ENCODE measurements around the gene LGI2.

Gene LGI2

GRCh38 chr4:24956763-24957162 lies 74.0 kb downstream of the LGI2 start:
- no peak overlapping the region for H2BK120ac ChIP-seq (ENCODE audit: low read depth, low read length)
- no peak overlapping the region for H3K14ac ChIP-seq (ENCODE audit: low read length in 2 of 2)
- H2BK5ac ChIP-seq (ENCODE audit: low read depth, low read length, poor library complexity, severe bottlenecking) = no peak overlapping the region
- no peaks in the 10 kb centered on the region for H3K36me3 ChIP-seq (ENCODE audit: control insufficient read depth in 1 of 2, insufficient read depth in 2 of 2, low read depth in 1 of 2, low read length in 2 of 2)
- no peak for DNase-seq
- no peak overlapping the region for H3K27ac ChIP-seq (ENCODE audit: low read length, poor library complexity, severe bottlenecking)
- H3K9me3 ChIP-seq (ENCODE audit: control insufficient read depth, low read length) = peaks cover 12% of the 10 kb centered on the region
- no peak overlapping the region for H3K4ac ChIP-seq (ENCODE audit: low read depth in 1 of 2, low read length in 2 of 2)
- no peaks in the 10 kb centered on the region for H3K4me1 ChIP-seq (ENCODE audit: control insufficient read depth, insufficient read depth, low read depth, low read length)
- peaks cover 0 to 3% of the 10 kb centered on the region in 2 experiments for H3K27me3 ChIP-seq (ENCODE audit: control insufficient read depth in 1 of 2, insufficient read depth in 1 of 2, low read length in 2 of 2)
- H3K18ac ChIP-seq (ENCODE audit: low read depth in 1 of 2, low read length in 2 of 2) = no peak overlapping the region
- 93% methylated on average over 2 of the region's 2 CpGs for WGBS
- no peak overlapping the region for H4K91ac ChIP-seq (ENCODE audit: low read length)
- H3K9ac ChIP-seq (ENCODE audit: low read length) = no peak overlapping the region
- no peak overlapping the region for H2BK12ac ChIP-seq (ENCODE audit: low read length in 2 of 2)
- H2BK15ac ChIP-seq (ENCODE audit: low read depth, poor library complexity, severe bottlenecking) = no peak overlapping the region
- no peak overlapping the region for H2AFZ ChIP-seq (ENCODE audit: low read depth, low read length)
- H3K4me3 ChIP-seq (ENCODE audit: insufficient read depth in 1 of 2, low read depth in 1 of 2, low read length in 2 of 2) = no peak overlapping the region
- no peak overlapping the region for H3K23ac ChIP-seq (ENCODE audit: low read length in 2 of 2)
- H3K4me2 ChIP-seq (ENCODE audit: low read length, poor library complexity, severe bottlenecking) = no peak overlapping the region
- H2AK5ac ChIP-seq (ENCODE audit: low read length, severe bottlenecking) = no peak overlapping the region
- no peaks in the 10 kb centered on the region for H3K79me1 ChIP-seq (replicated peaks; ENCODE audit: low read length, poor library complexity, severe bottlenecking)
- no peak overlapping the region for H4K8ac ChIP-seq (ENCODE audit: low read length)

- Histone ChIP-seq H2BK5ac (ENCODE audit: low read depth, low read length, poor library complexity, severe bottlenecking) (no peak overlapping the region), H3K36me3 (ENCODE audit: control insufficient read depth in 1 of 2, insufficient read depth in 2 of 2, low read depth in 1 of 2, low read length in 2 of 2) (no peaks in the 10 kb centered on the region), H3K23ac (ENCODE audit: low read length in 2 of 2) (no peak overlapping the region), H4K91ac (ENCODE audit: low read length) (no peak overlapping the region), H3K4me3 (ENCODE audit: insufficient read depth in 1 of 2, low read depth in 1 of 2, low read length in 2 of 2) (no peak overlapping the region), H3K9ac (ENCODE audit: low read length) (no peak overlapping the region), H2BK12ac (ENCODE audit: low read length in 2 of 2) (no peak overlapping the region), H3K4ac (ENCODE audit: low read depth in 1 of 2, low read length in 2 of 2) (no peak overlapping the region), H2AK5ac (ENCODE audit: low read length, severe bottlenecking) (no peak overlapping the region), H2BK15ac (ENCODE audit: low read depth, poor library complexity, severe bottlenecking) (no peak overlapping the region), H3K27me3 (ENCODE audit: control insufficient read depth in 1 of 2, insufficient read depth in 1 of 2, low read length in 2 of 2) (peaks cover under 1 to 10% of the 10 kb centered on the region in 2 experiments), H2BK120ac (ENCODE audit: low read depth, low read length) (no peak overlapping the region), H4K8ac (ENCODE audit: low read length) (no peak overlapping the region), H3K14ac (ENCODE audit: low read length in 2 of 2) (no peak overlapping the region), H3K27ac (ENCODE audit: low read length, poor library complexity, severe bottlenecking) (no peak overlapping the region), H3K4me1 (ENCODE audit: control insufficient read depth, insufficient read depth, low read depth, low read length) (no peaks in the 10 kb centered on the region), H3K4me2 (ENCODE audit: low read length, poor library complexity, severe bottlenecking) (no peak overlapping the region), H2AFZ (ENCODE audit: low read depth, low read length) (no peak overlapping the region), H3K79me1 (replicated peaks; ENCODE audit: low read length, poor library complexity, severe bottlenecking) (no peaks in the 10 kb centered on the region), H3K9me3 (ENCODE audit: control insufficient read depth, low read length) (peaks cover 12% of the 10 kb centered on the region), H3K18ac (ENCODE audit: low read depth in 1 of 2, low read length in 2 of 2) (no peak overlapping the region)
- DNase-seq = no peak
- 93% methylated on average over 2 of the region's 2 CpGs for WGBS
Measured at GRCh38 chr4:24956091-24956490, 74.7 kb downstream of the LGI2 start.

GRCh38 chr4:24952667-24953066 lies 78.1 kb downstream of the LGI2 start:
- H3K36me3 ChIP-seq (ENCODE audit: control insufficient read depth in 1 of 2, insufficient read depth in 2 of 2, low read depth in 1 of 2, low read length in 2 of 2) = no peaks in the 10 kb centered on the region
- H3K4me2 ChIP-seq (ENCODE audit: low read length, poor library complexity, severe bottlenecking) = no peak overlapping the region
- no peaks in the 10 kb centered on the region for H3K4me1 ChIP-seq (ENCODE audit: control insufficient read depth, insufficient read depth, low read depth, low read length)
- H4K91ac ChIP-seq (ENCODE audit: low read length) = no peak overlapping the region
- no peak overlapping the region for H2AFZ ChIP-seq (ENCODE audit: low read depth, low read length)
- H3K9ac ChIP-seq (ENCODE audit: low read length) = no peak overlapping the region
- no peak overlapping the region for H2BK120ac ChIP-seq (ENCODE audit: low read depth, low read length)
- no peak for DNase-seq
- no peak overlapping the region for H4K8ac ChIP-seq (ENCODE audit: low read length)
- no peak overlapping the region for H3K18ac ChIP-seq (ENCODE audit: low read depth in 1 of 2, low read length in 2 of 2)
- H3K27ac ChIP-seq (ENCODE audit: low read length, poor library complexity, severe bottlenecking) = no peak overlapping the region
- no peak overlapping the region for H2BK5ac ChIP-seq (ENCODE audit: low read depth, low read length, poor library complexity, severe bottlenecking)
- H3K23ac ChIP-seq (ENCODE audit: low read length in 2 of 2) = no peak overlapping the region
- 99% methylated on average over 3 of the region's 4 CpGs for WGBS
- no peak overlapping the region for H2AK5ac ChIP-seq (ENCODE audit: low read length, severe bottlenecking)
- no peak overlapping the region for H2BK12ac ChIP-seq (ENCODE audit: low read length in 2 of 2)
- H3K79me1 ChIP-seq (replicated peaks; ENCODE audit: low read length, poor library complexity, severe bottlenecking) = no peaks in the 10 kb centered on the region
- no peak overlapping the region for H3K14ac ChIP-seq (ENCODE audit: low read length in 2 of 2)
- peaks cover 9 to 28% of the 10 kb centered on the region in 2 experiments for H3K27me3 ChIP-seq (ENCODE audit: control insufficient read depth in 1 of 2, insufficient read depth in 1 of 2, low read length in 2 of 2)
- no peak overlapping the region for H3K4me3 ChIP-seq (ENCODE audit: insufficient read depth in 1 of 2, low read depth in 1 of 2, low read length in 2 of 2)
- no peak overlapping the region for H2BK15ac ChIP-seq (ENCODE audit: low read depth, poor library complexity, severe bottlenecking)
- H3K9me3 ChIP-seq (ENCODE audit: control insufficient read depth, low read length) = peaks cover 12% of the 10 kb centered on the region
- no peak overlapping the region for H3K4ac ChIP-seq (ENCODE audit: low read depth in 1 of 2, low read length in 2 of 2)

GRCh38 chr4:24949970-24950369 lies 80.8 kb downstream of the LGI2 start:
- Histone ChIP-seq H3K4me1 (ENCODE audit: control insufficient read depth, insufficient read depth, low read depth, low read length) (no peaks in the 10 kb centered on the region), H4K8ac (ENCODE audit: low read length) (no peak overlapping the region), H2BK15ac (ENCODE audit: low read depth, poor library complexity, severe bottlenecking) (no peak overlapping the region), H3K18ac (ENCODE audit: low read depth in 1 of 2, low read length in 2 of 2) (no peak overlapping the region), H3K36me3 (ENCODE audit: control insufficient read depth in 1 of 2, insufficient read depth in 2 of 2, low read depth in 1 of 2, low read length in 2 of 2) (no peaks in the 10 kb centered on the region), H3K27ac (ENCODE audit: low read length, poor library complexity, severe bottlenecking) (no peak overlapping the region), H3K9me3 (ENCODE audit: control insufficient read depth, low read length) (peaks cover 18% of the 10 kb centered on the region), H2AFZ (ENCODE audit: low read depth, low read length) (no peak overlapping the region), H4K91ac (ENCODE audit: low read length) (no peak overlapping the region), H2AK5ac (ENCODE audit: low read length, severe bottlenecking) (no peak overlapping the region), H3K27me3 (ENCODE audit: control insufficient read depth in 1 of 2, insufficient read depth in 1 of 2, low read length in 2 of 2) (peaks cover 9 to 28% of the 10 kb centered on the region in 2 experiments), H3K9ac (ENCODE audit: low read length) (no peak overlapping the region), H3K79me1 (replicated peaks; ENCODE audit: low read length, poor library complexity, severe bottlenecking) (no peaks in the 10 kb centered on the region), H3K4me3 (ENCODE audit: insufficient read depth in 1 of 2, low read depth in 1 of 2, low read length in 2 of 2) (no peak overlapping the region), H2BK120ac (ENCODE audit: low read depth, low read length) (no peak overlapping the region), H2BK5ac (ENCODE audit: low read depth, low read length, poor library complexity, severe bottlenecking) (no peak overlapping the region), H3K4ac (ENCODE audit: low read depth in 1 of 2, low read length in 2 of 2) (no peak overlapping the region), H3K4me2 (ENCODE audit: low read length, poor library complexity, severe bottlenecking) (no peak overlapping the region), H3K14ac (ENCODE audit: low read length in 2 of 2) (no peak overlapping the region), H3K23ac (ENCODE audit: low read length in 2 of 2) (no peak overlapping the region), H2BK12ac (ENCODE audit: low read length in 2 of 2) (no peak overlapping the region)
- DNase-seq = no peak
